Epithelial cell of proximal tubule (primary cell): ENCODE measurements around the gene TREML2. TPM values are rescaled to one million over a fixed set of nuclear protein-coding genes. Genes with fewer than 3 reads are reported as not detected.
"Not testable (repeated sequence)": the region's sequence is repeated elsewhere in the genome, so short reads cannot be mapped to it uniquely, and the experiment has no call there.

Experiments
- DNase-seq: peaks from one replicate; pipeline ENCODE4 v3.0.0-alpha.2; 2011; ENCODE audit warnings: low read depth
- H3K4me3 ChIP-seq: 2 replicates; pipeline ENCODE4 v1.5.1; 2011; ENCODE audit warnings: low read depth, mild to moderate bottlenecking, low read length
- CTCF ChIP-seq: conservative IDR thresholded peaks from 2 replicates; pipeline ENCODE4 v1.5.1; 2012; ENCODE audit warnings: low read depth, mild to moderate bottlenecking, low read length
- total RNA-seq: library from RNA; depleted of rRNA; stranded (reverse); fragments of >200 nt; gene quantifications from 2 replicates; pipeline ENCODE4 v1.2.3, GENCODE V29; 2015

Gene TREML2
- total RNA-seq: 0.07 TPM in 1 of 2 replicates, not detected in the other

GRCh38 chr6:41200901-41201763 lies at the start of gene TREML2:
Gene TREML2 (minus strand): TSS chr6:41201149. CDS start chr6:41201008, 141 bp downstream.
- DNase-seq: no peak
- no peak within 1 kb of the TSS for H3K4me3 ChIP-seq
- no peak for TF ChIP-seq CTCF

- TF ChIP-seq CTCF: no peak
- DNase-seq: no peak
Observed at GRCh38 chr6:41247882-41248705, 47.1 kb upstream of the TREML2 start.

DNA sequence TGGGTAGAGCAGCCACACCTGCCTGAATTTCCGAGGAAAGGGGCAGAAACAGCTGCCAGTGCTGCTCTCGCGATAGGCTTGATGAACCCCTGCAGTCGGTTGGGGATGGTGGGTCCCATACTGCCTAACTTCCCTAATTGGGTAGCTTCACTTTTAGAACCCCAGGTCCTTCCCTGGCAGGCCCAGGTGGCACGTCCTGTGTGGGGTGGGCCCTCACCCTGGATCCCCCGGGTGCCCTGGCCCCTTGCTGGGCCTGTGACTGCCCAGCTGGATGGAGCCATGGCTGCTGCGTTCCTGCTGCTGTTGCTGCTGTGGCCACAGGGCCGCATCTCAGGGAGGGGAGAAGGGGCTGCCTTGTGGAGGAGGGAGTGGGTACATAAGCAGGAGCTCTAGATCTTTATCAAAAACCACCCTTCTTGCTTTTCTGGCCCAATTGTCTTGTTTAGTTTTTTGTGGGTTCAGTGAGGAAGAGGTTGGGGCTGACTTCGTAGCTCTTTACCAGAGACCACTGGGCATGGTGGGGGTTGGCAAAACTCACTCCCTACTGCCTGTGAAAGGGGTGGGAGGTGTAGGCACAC lies 46.4 kb upstream of the TREML2 start:
- TF ChIP-seq CTCF: no peak
- DNase-seq: no peak
- H3K4me3 ChIP-seq: no peak overlapping the region

More at GRCh38 chr6:41247882-41248705, 47.1 kb upstream of the TREML2 start:
- H3K4me3 ChIP-seq: no peak overlapping the region

- not testable (repeated sequence) for DNase-seq, H3K4me3 ChIP-seq
Observed at GRCh38 chr6:41246529-41246928, 45.6 kb upstream of the TREML2 start.

DNA sequence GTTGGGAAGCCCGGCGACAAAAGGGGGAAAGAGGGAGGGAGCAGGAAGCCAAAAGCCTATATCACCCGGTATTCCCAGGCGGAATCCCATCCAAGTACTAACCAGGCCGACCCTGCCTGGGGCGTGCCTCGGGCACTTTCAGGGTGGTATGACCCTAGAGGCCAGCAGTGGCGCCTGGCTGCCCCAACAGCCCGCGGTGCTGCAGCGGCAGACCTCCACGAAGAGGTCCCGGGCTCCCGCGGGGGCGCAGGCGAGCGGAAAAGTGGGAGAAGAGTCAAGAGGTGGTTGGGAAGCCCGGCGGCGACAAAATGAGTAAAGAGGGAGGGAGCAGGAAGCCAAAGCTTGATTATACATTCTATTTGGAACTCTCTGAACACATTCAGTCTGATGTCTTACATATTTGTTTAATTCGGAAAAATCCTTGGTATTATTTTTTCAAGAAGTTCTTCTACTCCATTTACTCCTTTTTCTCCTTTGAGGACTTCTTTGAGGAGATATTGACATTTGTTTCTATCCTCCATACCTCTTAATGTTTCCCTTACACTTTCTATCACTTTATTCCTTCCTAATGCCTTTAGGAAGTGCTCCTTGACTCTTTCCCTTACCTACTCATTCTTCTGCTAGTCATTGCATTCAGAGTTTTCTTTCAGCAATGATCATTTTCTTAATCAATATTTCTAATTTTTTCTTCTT lies 38.7 kb upstream of the TREML2 start:
- DNase-seq: no peak
- TF ChIP-seq CTCF: no peak
- H3K4me3 ChIP-seq: no peak overlapping the region

GRCh38 chr6:41237128-41237527 lies 36.2 kb upstream of the TREML2 start:
- TF ChIP-seq CTCF: no peak
- no peak overlapping the region for H3K4me3 ChIP-seq
- no peak for DNase-seq
